ENCODE results near the gene RABGAP1L.

DNA sequence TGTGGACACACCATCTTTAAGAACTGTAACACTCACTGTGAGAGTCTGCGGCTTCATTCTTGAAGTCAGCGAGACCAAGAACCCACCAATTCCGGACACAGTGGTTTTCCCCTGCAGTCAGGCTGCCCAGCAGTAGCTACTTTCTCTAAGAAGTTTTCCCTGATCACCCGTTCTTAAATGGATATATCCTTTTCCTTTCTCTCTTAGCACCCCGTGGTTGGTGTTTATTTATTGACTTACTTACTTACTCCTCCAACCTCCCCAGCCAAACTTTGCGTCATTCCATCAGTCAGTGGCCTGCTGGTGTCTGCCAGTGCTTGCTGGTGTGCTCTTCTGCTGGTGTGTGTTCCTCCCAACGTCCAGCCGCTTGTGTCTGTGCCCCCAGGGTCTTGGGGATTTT is 553.2 kb downstream of the RABGAP1L start:
- TF ChIP-seq POLR2A (IDR thresholded peaks at IDR 0.05; ENCODE audit: low read length) (no peak), GATA1 (IDR thresholded peaks at IDR 0.05; ENCODE audit: low read depth, low read length) (no peak)

Measured in erythroblast (primary cell).